Measurements from ENCODE around the gene POMT1.

GRCh38 chr9:131545003-131545785, 42.5 kb downstream of the POMT1 start, which contains the start of gene PRRT1B:
- no peak for TF ChIP-seq CTCF (IDR thresholded peaks at IDR 0.05)
- TF ChIP-seq POLR2AphosphoS5 (IDR thresholded peaks at IDR 0.05; ENCODE audit: insufficient read depth in 1 of 2, low read depth in 1 of 2): no peak
